Panc1 (cell line): Measurements from ENCODE around the gene NSMF. TPM values are rescaled to one million over a fixed set of nuclear protein-coding genes. Genes with fewer than 3 reads are reported as not detected.
A peak's percentile ranks its signal among the peaks of the same experiment; 100 is the strongest.

Source experiments
- ATAC-seq: fragments of 200-7000 bp; cut with Tn5 transposase; 2 replicates; pipeline ENCODE4 v1.9.1; 2020; ENCODE audit warnings: mild to moderate bottlenecking, moderate library complexity
- BruUV-seq: library from RNA; stranded (reverse); fragments of 400-500 nt; replicated peaks from 2 replicates; lab custom pipeline; 2021; lab: Mats Ljungman, UMichigan
- CTCF ChIA-PET: fragments of 300-600 bp; sonication (Branson Sonifier 250); formaldehyde crosslinking; loops from one replicate; lab custom pipeline; 2022; ENCODE audit warnings: antibody characterized with exemption; lab: Charles Lee
- POLR2A ChIA-PET: fragments of 300-600 bp; sonication (Branson Sonifier 250); formaldehyde crosslinking; loops from one replicate; lab custom pipeline; 2022; ENCODE audit warnings: antibody characterized with exemption; lab: Charles Lee
- DNase-seq: peaks from one replicate; pipeline ENCODE4 v3.0.0-alpha.2; 2010; ENCODE audit warnings: low read depth, low spot score
- H3K27ac ChIP-seq: 2 replicates; pipeline ENCODE4 v1.5.1; 2011; ENCODE audit warnings: mild to moderate bottlenecking, low read length, inconsistent platforms
- H3K27me3 ChIP-seq: fragments of 200-500 bp; sonication (Bioruptor generic); 2 replicates; pipeline ENCODE4 v1.6.0; 2014; ENCODE audit warnings: low read length, inconsistent platforms; ENCODE audit not compliant: control insufficient read depth, insufficient read depth
- H3K36me3 ChIP-seq: fragments of 200-500 bp; sonication (Bioruptor generic); 2 replicates; pipeline ENCODE4 v1.5.1; 2014; ENCODE audit warnings: inconsistent platforms, mild to moderate bottlenecking, low read length, moderate library complexity; ENCODE audit not compliant: control insufficient read depth, insufficient read depth
- H3K4me1 ChIP-seq: 2 replicates; pipeline ENCODE4 v1.5.1; 2011; ENCODE audit warnings: inconsistent platforms, mild to moderate bottlenecking, low read length, moderate library complexity; ENCODE audit not compliant: control insufficient read depth, insufficient read depth
- H3K4me3 ChIP-seq, 2 experiments: 2 replicates each; pipeline ENCODE4 v1.5.1; 2011 to 2012; ENCODE audit warnings: low read depth in 2 of 2, low read length in 2 of 2, mild to moderate bottlenecking in 2 of 2, inconsistent platforms in 1 of 2, moderate library complexity in 1 of 2
- H3K9me3 ChIP-seq: fragments of 200-500 bp; sonication (Bioruptor generic); 2 replicates; pipeline ENCODE4 v1.5.1; 2014; ENCODE audit warnings: low read depth, mild to moderate bottlenecking, inconsistent platforms, low read length, moderate library complexity; ENCODE audit not compliant: control insufficient read depth, insufficient read depth
- POLR2AphosphoS5 ChIP-seq: IDR thresholded peaks from 2 replicates; pipeline ENCODE4 v1.6.1; 2012; ENCODE audit warnings: mild to moderate bottlenecking, low read depth, low read length, moderate library complexity
- SIN3A ChIP-seq: IDR thresholded peaks from 2 replicates; pipeline ENCODE4 v1.6.1; 2012; ENCODE audit warnings: low read depth, mild to moderate bottlenecking, low read length, moderate library complexity, borderline replicate concordance; ENCODE audit not compliant: insufficient read depth
- TCF7L2 ChIP-seq: IDR thresholded peaks from 2 replicates; pipeline ENCODE4 v1.6.1; 2011; ENCODE audit warnings: mild to moderate bottlenecking, low read depth, low read length, inconsistent platforms
- in situ Hi-C: cut with HindIII; loops from 2 replicates; pipeline ENCODE4 v1.10.0; 2016; ENCODE audit warnings: low sequenced_read_pairs, low pct_unique_long_range_greater_than_20kb
- intact Hi-C: fragments of 100-400 bp; cut with micrococcal nuclease; formaldehyde crosslinking; loops from one replicate; pipeline ENCODE4 v1.10.0; 2022; ENCODE audit not compliant: unreplicated experiment
- total RNA-seq: library from RNA; stranded (reverse); gene quantifications from one replicate; pipeline ENCODE4 v1.2.1, GENCODE V29; 2021; ENCODE audit not compliant: unreplicated experiment
- TF ChIP-seq, protein P1 (sequence below): fragments of 450-650 bp; IDR thresholded peaks from 2 replicates; pipeline ENCODE4 v1.5.1; 2017; ENCODE audit warnings: mild to moderate bottlenecking
- TF ChIP-seq, protein P2 (sequence below), 2 experiments: IDR thresholded peaks; 2 replicates each; pipeline ENCODE4 v1.6.1; 2011 to 2012; ENCODE audit warnings: low read depth in 2 of 2, control low read depth in 1 of 2, low read length in 1 of 2, mild to moderate bottlenecking in 1 of 2, moderate library complexity in 1 of 2; ENCODE audit not compliant: insufficient read depth in 1 of 2

The NSMF gene
- total RNA-seq, 1 experiment from 2014 or later, result 40.0 TPM

DNA sequence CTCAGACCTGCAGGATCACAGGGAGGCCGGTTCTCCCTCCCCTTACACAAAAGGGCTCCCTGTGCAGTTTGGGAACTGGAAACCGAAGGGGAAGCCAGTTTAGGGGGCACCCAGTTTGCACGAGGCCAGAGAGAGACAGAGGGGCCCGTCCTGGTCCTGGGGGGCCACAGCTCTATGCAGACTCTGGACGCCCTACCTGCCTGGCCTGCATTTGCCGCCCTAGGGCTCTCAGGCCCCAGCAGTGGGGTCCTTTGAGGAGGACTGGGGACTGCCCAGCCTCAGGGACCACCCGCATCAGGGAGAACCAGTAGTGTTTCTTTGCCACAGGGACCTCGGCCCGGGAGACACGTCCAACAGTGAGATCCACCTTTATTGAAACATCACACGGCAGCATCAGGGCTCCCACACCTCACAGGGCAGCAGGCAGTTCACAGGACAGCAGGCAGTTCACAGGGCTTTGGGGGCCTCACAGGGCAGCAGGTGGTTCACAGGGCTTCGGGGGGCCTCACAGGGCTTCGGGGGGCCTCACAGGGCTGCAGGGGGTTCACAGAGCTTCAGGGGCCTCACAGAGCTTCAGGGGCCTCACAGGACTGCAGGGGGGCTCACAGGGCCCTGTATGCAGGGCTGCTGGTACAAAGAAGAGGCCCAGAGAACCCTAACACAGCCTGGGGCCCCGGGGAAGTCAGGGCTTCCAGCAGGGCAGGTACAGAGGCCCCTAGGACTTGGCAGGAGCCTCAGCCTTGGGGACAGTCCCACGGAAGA lies 648 bp upstream of the NSMF start:
- Histone ChIP-seq H3K4me3 (peak overlapping the region; percentile 52 to 60), H3K9me3 (no peaks in the 10 kb centered on the region), H3K27me3 (no peaks in the 10 kb centered on the region), H3K4me1 (peaks cover 25% of the 10 kb centered on the region), H3K27ac (peak overlapping the region; percentile 81), H3K36me3 (no peaks in the 10 kb centered on the region; the same call in 1 of the 2 replicates)
- ChIA-PET CTCF (interaction anchor here (0.6 kb wide), 1 partner anchor 167 kb away, joined by 9 read pairs; no protein-coding TSS in a partner anchor), POLR2A (interaction anchor here (0.6 kb wide), 1 partner anchor 53 kb away, joined by 3 read pairs; no protein-coding TSS in a partner anchor)
- in situ Hi-C loops, result no loop called here
- ATAC-seq, result 0 out of 2 replicates have a peak, but pooled peaks have one; percentile 4
- no peak for DNase-seq
- intact Hi-C loops, result no loop called here
- BruUV-seq, result no TSS peak
- TF ChIP-seq SIN3A (no peak), POLR2AphosphoS5 (no peak), TCF7L2 (no peak)
- TF ChIP-seq, protein P1, sequence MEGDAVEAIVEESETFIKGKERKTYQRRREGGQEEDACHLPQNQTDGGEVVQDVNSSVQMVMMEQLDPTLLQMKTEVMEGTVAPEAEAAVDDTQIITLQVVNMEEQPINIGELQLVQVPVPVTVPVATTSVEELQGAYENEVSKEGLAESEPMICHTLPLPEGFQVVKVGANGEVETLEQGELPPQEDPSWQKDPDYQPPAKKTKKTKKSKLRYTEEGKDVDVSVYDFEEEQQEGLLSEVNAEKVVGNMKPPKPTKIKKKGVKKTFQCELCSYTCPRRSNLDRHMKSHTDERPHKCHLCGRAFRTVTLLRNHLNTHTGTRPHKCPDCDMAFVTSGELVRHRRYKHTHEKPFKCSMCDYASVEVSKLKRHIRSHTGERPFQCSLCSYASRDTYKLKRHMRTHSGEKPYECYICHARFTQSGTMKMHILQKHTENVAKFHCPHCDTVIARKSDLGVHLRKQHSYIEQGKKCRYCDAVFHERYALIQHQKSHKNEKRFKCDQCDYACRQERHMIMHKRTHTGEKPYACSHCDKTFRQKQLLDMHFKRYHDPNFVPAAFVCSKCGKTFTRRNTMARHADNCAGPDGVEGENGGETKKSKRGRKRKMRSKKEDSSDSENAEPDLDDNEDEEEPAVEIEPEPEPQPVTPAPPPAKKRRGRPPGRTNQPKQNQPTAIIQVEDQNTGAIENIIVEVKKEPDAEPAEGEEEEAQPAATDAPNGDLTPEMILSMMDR, result no peak
- TF ChIP-seq, protein P2, sequence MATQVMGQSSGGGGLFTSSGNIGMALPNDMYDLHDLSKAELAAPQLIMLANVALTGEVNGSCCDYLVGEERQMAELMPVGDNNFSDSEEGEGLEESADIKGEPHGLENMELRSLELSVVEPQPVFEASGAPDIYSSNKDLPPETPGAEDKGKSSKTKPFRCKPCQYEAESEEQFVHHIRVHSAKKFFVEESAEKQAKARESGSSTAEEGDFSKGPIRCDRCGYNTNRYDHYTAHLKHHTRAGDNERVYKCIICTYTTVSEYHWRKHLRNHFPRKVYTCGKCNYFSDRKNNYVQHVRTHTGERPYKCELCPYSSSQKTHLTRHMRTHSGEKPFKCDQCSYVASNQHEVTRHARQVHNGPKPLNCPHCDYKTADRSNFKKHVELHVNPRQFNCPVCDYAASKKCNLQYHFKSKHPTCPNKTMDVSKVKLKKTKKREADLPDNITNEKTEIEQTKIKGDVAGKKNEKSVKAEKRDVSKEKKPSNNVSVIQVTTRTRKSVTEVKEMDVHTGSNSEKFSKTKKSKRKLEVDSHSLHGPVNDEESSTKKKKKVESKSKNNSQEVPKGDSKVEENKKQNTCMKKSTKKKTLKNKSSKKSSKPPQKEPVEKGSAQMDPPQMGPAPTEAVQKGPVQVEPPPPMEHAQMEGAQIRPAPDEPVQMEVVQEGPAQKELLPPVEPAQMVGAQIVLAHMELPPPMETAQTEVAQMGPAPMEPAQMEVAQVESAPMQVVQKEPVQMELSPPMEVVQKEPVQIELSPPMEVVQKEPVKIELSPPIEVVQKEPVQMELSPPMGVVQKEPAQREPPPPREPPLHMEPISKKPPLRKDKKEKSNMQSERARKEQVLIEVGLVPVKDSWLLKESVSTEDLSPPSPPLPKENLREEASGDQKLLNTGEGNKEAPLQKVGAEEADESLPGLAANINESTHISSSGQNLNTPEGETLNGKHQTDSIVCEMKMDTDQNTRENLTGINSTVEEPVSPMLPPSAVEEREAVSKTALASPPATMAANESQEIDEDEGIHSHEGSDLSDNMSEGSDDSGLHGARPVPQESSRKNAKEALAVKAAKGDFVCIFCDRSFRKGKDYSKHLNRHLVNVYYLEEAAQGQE (IDR thresholded peaks at IDR 0.05; ENCODE audit: insufficient read depth in 1 of 2, low read depth in 2 of 2, low read length in 1 of 2), result no peak

GRCh38 chr9:137458194-137459151 lies 661 bp downstream of the NSMF start:
- H3K27me3 ChIP-seq, result no peaks in the 10 kb centered on the region
- in situ Hi-C loops (no loop called here), intact Hi-C loops (no loop called here)
- ChIA-PET POLR2A (no interaction called here), CTCF (no interaction called here)
- H3K27ac ChIP-seq, result peak overlapping the region; percentile 39; the same call in 1 of the 2 replicates
- DNase-seq (no peak), ATAC-seq (peak; percentile 43)
- no peak for TF ChIP-seq SIN3A
- TF ChIP-seq, protein P1, result no peak
- TF ChIP-seq, protein P2 (IDR thresholded peaks at IDR 0.05; ENCODE audit: insufficient read depth in 1 of 2, low read depth in 2 of 2, low read length in 1 of 2), result no peak
- TF ChIP-seq TCF7L2, result no peak
- TF ChIP-seq POLR2AphosphoS5, result no peak
- H3K9me3 ChIP-seq, result no peaks in the 10 kb centered on the region
- H3K36me3 ChIP-seq, result no peaks in the 10 kb centered on the region; the same call in 1 of the 2 replicates
- BruUV-seq, result no TSS peak
- peak overlapping the region; percentile 60 to 63 for H3K4me3 ChIP-seq
- peaks cover 30% of the 10 kb centered on the region for H3K4me1 ChIP-seq
